Testis (tissue), 3 donors: ENCODE data around the gene RIPOR2. TPM values are rescaled to one million over a fixed set of nuclear protein-coding genes. Genes with fewer than 3 reads are reported as not detected.

Experiments used
- DNase-seq: peaks from one replicate; pipeline ENCODE4 v3.0.0-alpha.2; 2019
- H3K27ac ChIP-seq, 2 donors: fragments of 200-600 bp; sonication (generic); one replicate each; pipeline ENCODE4 v1.5.1; 2019
- H3K27me3 ChIP-seq: fragments of 200-600 bp; sonication (generic); one replicate; pipeline ENCODE4 v1.5.1; 2019
- H3K36me3 ChIP-seq: fragments of 200-600 bp; sonication (generic); one replicate; pipeline ENCODE4 v1.5.1; 2017; ENCODE audit warnings: low read depth; ENCODE audit errors: missing control alignments
- H3K4me1 ChIP-seq: fragments of 200-600 bp; sonication (generic); one replicate; pipeline ENCODE4 v1.5.1; 2019
- H3K4me3 ChIP-seq, 2 donors: fragments of 200-600 bp; sonication (generic); one replicate each; pipeline ENCODE4 v1.5.1; 2017 to 2019
- H3K9me3 ChIP-seq: fragments of 200-600 bp; sonication (generic); one replicate; pipeline ENCODE4 v1.5.1; 2017
- POLR2A ChIP-seq: fragments of 450-650 bp; IDR thresholded peaks from one replicate; pipeline ENCODE4 v1.6.1; 2017; ENCODE audit warnings: antibody characterized with exemption, mild to moderate bottlenecking, moderate library complexity
- WGBS, 2 donors: methylation state at CpG; one replicate each; pipeline ENCODE4 v1.1.5; 2018; 5-methylcytosine and 5-hydroxymethylcytosine counted together
- intact Hi-C: fragments of 100-400 bp; cut with DNase I; formaldehyde crosslinking; loops from one replicate; pipeline ENCODE4 v1.15.1; 2023; ENCODE audit warnings: low total_unique reads
- polyA plus RNA-seq: library from polyadenylated mRNA; stranded (reverse); fragments of 350-450 nt; fragmentation: Illumina TruSeq; extraction: RNeasy Lipid Tissue Mini Kit (QIAGEN cat#74804); gene quantifications from one replicate; pipeline ENCODE4 v1.2.3, GENCODE V29; 2014; ENCODE audit warnings: low read depth, low replicate concordance; ENCODE audit not compliant: insufficient read depth
- total RNA-seq, 2 donors: library from RNA; depleted of rRNA; stranded (reverse); fragments of >200 nt; gene quantifications; one replicate each; pipeline ENCODE4 v1.2.3, GENCODE V29; 2016
- TF ChIP-seq, protein P1 (sequence below), 3 experiments: fragments of 450-650 bp in 2 of 3; fragments of 200-600 bp in 1 of 3; sonication (generic) in 1 of 3; IDR thresholded peaks; one replicate each; pipeline ENCODE4 v1.5.1; 2016 to 2019; ENCODE audit warnings: antibody characterized with exemption in 3 of 3, mild to moderate bottlenecking in 2 of 3, moderate library complexity in 1 of 3

The RIPOR2 gene
- total and polyA plus RNA-seq, 3 donors from 2014 or later: 3.7 to 15.1 (median 10.0) TPM

- no peak overlapping the region for H3K27ac ChIP-seq
These were observed 44.8 kb downstream of the RIPOR2 start for GRCh38 chr6:24891004-24891403.

DNA sequence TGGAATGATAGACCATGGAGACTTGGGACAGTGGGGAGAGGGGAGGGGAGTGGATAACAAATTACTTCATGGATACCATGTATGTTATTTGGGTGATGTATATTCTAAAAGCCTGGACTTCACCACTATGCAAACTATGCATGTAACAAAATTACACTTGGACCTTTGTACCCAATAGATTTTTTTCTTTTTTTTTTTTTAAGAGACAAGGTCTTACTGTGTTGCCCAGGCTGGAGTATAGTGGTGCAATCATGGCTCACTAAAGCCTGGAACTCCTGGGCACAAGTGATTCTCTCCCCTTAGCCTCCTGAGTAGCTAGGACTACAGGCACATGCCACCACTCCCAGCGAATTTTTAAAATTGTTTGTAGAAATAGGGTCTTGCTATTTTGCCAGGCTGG is 45.3 kb downstream of the RIPOR2 start:
- Histone ChIP-seq H3K4me1 (no peaks in the 10 kb centered on the region), H3K9me3 (no peaks in the 10 kb centered on the region), H3K27ac (no peak overlapping the region), H3K4me3 (no peak overlapping the region), H3K36me3 (no peaks in the 10 kb centered on the region), H3K27me3 (no peaks in the 10 kb centered on the region)
- DNase-seq: no peak
- 0 to 82% methylated on average over 1 of the region's 1 CpG for WGBS, 2 donors
- intact Hi-C loops: no loop called here
- no peak for TF ChIP-seq POLR2A
- TF ChIP-seq, protein P1, sequence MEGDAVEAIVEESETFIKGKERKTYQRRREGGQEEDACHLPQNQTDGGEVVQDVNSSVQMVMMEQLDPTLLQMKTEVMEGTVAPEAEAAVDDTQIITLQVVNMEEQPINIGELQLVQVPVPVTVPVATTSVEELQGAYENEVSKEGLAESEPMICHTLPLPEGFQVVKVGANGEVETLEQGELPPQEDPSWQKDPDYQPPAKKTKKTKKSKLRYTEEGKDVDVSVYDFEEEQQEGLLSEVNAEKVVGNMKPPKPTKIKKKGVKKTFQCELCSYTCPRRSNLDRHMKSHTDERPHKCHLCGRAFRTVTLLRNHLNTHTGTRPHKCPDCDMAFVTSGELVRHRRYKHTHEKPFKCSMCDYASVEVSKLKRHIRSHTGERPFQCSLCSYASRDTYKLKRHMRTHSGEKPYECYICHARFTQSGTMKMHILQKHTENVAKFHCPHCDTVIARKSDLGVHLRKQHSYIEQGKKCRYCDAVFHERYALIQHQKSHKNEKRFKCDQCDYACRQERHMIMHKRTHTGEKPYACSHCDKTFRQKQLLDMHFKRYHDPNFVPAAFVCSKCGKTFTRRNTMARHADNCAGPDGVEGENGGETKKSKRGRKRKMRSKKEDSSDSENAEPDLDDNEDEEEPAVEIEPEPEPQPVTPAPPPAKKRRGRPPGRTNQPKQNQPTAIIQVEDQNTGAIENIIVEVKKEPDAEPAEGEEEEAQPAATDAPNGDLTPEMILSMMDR (IDR thresholded peaks at IDR 0.05): no peak

More at GRCh38 chr6:24891004-24891403, 44.8 kb downstream of the RIPOR2 start:
- TF ChIP-seq POLR2A: no peak
- TF ChIP-seq, protein P1 (IDR thresholded peaks at IDR 0.05): no peak
- Histone ChIP-seq H3K4me1 (no peaks in the 10 kb centered on the region), H3K27me3 (no peaks in the 10 kb centered on the region), H3K4me3 (no peak overlapping the region), H3K9me3 (no peaks in the 10 kb centered on the region), H3K36me3 (no peaks in the 10 kb centered on the region)
- intact Hi-C loops: no loop called here
- DNase-seq: no peak
- WGBS, 2 donors: 76 to 79% methylated on average over 3 of the region's 3 CpGs

GRCh38 chr6:24888715-24889370 is 46.9 kb downstream of the RIPOR2 start:
- no peaks in the 10 kb centered on the region for H3K27me3 ChIP-seq
- H3K27ac ChIP-seq: no peak overlapping the region
- no peaks in the 10 kb centered on the region for H3K36me3 ChIP-seq
- intact Hi-C loops: no loop called here
- 92% methylated on average over 5 of the region's 5 CpGs for WGBS, 2 donors
- DNase-seq: no peak
- no peak for TF ChIP-seq POLR2A
- TF ChIP-seq, protein P1 (IDR thresholded peaks at IDR 0.05): no peak
- H3K4me1 ChIP-seq: no peaks in the 10 kb centered on the region
- H3K9me3 ChIP-seq: no peaks in the 10 kb centered on the region
- no peak overlapping the region for H3K4me3 ChIP-seq

GRCh38 chr6:24887545-24888140 is 48.1 kb downstream of the RIPOR2 start:
- no peaks in the 10 kb centered on the region for H3K27me3 ChIP-seq
- no peak for DNase-seq
- H3K36me3 ChIP-seq: no peaks in the 10 kb centered on the region
- WGBS, 2 donors: 78 to 82% methylated on average over 3 of the region's 3 CpGs
- TF ChIP-seq, protein P1 (IDR thresholded peaks at IDR 0.05): no peak
- TF ChIP-seq POLR2A: no peak
- no peaks in the 10 kb centered on the region for H3K4me1 ChIP-seq
- no peak overlapping the region for H3K27ac ChIP-seq
- intact Hi-C loops: no loop called here
- H3K4me3 ChIP-seq: no peak overlapping the region
- H3K9me3 ChIP-seq: no peaks in the 10 kb centered on the region

- no peaks in the 10 kb centered on the region for H3K4me1 ChIP-seq
- no peak overlapping the region for H3K27ac ChIP-seq
- no peak overlapping the region for H3K4me3 ChIP-seq
- WGBS, 2 donors: 71 to 79% methylated on average over 5 of the region's 5 CpGs
- no peaks in the 10 kb centered on the region for H3K36me3 ChIP-seq
- TF ChIP-seq, protein P1 (IDR thresholded peaks at IDR 0.05): no peak
- TF ChIP-seq POLR2A: no peak
- DNase-seq: no peak
- no peaks in the 10 kb centered on the region for H3K9me3 ChIP-seq
- intact Hi-C loops: no loop called here
- no peaks in the 10 kb centered on the region for H3K27me3 ChIP-seq
These were observed 52.1 kb downstream of the RIPOR2 start for GRCh38 chr6:24883618-24884017.
